Measurements from ENCODE around the gene DERL3.

DNA sequence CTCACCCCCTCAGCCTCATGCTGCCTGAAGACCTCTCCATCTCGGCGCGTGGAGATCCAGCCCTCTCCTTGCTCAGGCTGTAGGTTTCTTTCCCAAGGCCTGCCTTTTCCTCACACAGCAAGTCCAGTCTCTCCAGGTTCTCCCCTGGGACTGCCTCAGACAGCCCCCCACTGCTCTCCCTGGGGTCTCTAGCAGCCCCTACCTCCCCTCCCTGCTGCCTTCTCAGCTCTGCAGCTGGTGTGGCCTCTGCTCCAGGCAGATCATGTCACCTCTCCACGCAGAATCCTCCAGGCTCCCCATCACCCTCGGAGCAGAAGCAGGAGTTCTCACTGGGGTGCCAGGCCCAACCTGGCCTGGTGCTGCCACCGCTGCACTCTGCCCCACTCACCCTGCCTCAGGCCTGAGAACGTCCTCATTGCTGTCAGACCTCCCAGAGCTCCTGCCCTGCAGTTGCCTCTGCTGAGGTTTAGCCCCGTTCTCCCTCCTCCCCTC is 36.9 kb downstream of the DERL3 start:
- no peak for TF ChIP-seq CTCF (IDR thresholded peaks at IDR 0.05)
- no peak for TF ChIP-seq POLR2A (IDR thresholded peaks at IDR 0.05)
